IMR-90 (cell line): ENCODE results near the gene LIPJ. TPM values are rescaled to one million over a fixed set of nuclear protein-coding genes. Genes with fewer than 3 reads are reported as not detected.

Experiments used
- ATAC-seq: fragments of 200-7000 bp; cut with Tn5 transposase; 2 replicates; pipeline ENCODE4 v1.9.1; 2020; ENCODE audit warnings: low read depth, mild to moderate bottlenecking, moderate library complexity
- BruUV-seq: library from RNA; stranded (reverse); fragments of 400-500 nt; replicated peaks from 2 replicates; lab custom pipeline; 2021; lab: Mats Ljungman, UMichigan
- CTCF ChIA-PET: fragments of 300-600 bp; formaldehyde crosslinking; extraction: SDS; loops from one replicate; lab custom pipeline; 2021; ENCODE audit warnings: antibody characterized with exemption; lab: Yijun Ruan, JAX
- POLR2A ChIA-PET: fragments of 300-600 bp; sonication (Branson Sonifier 250); formaldehyde crosslinking; loops from one replicate; lab custom pipeline; 2022; ENCODE audit warnings: antibody characterized with exemption; ENCODE audit not compliant: unreplicated experiment; lab: Charles Lee
- DNase-seq: peaks from one replicate; pipeline ENCODE4 v3.0.0; 2013
- H2AFZ ChIP-seq: replicated peaks from 2 replicates; pipeline ENCODE3; 2013; ENCODE audit warnings: low read length, mild to moderate bottlenecking; ENCODE audit not compliant: poor library complexity
- H2AK5ac ChIP-seq: 2 replicates; pipeline ENCODE4 v1.6.1; 2013; ENCODE audit warnings: low read depth, low read length, inconsistent platforms
- H2AK9ac ChIP-seq: replicated peaks from 2 replicates; pipeline ENCODE3; 2013; ENCODE audit warnings: mild to moderate bottlenecking, low read depth, low read length, moderate library complexity; ENCODE audit not compliant: poor library complexity
- H2BK120ac ChIP-seq: 2 replicates; pipeline ENCODE4 v1.6.1; 2013; ENCODE audit warnings: low read depth, low read length, inconsistent platforms
- H2BK15ac ChIP-seq: 3 replicates; pipeline ENCODE4 v1.6.1; 2013; ENCODE audit warnings: low read depth, low read length, inconsistent platforms
- H2BK20ac ChIP-seq: 2 replicates; pipeline ENCODE4 v1.6.1; 2013; ENCODE audit warnings: low read depth, mild to moderate bottlenecking, inconsistent platforms, low read length, moderate library complexity
- H2BK5ac ChIP-seq: 2 replicates; pipeline ENCODE4 v1.6.1; 2013; ENCODE audit warnings: mild to moderate bottlenecking, low read depth, low read length, inconsistent platforms; ENCODE audit not compliant: poor library complexity, severe bottlenecking
- H3K14ac ChIP-seq: replicated peaks from 2 replicates; pipeline ENCODE4 v1.6.1; 2013; ENCODE audit warnings: low read depth, low read length, inconsistent platforms
- H3K18ac ChIP-seq: 2 replicates; pipeline ENCODE4 v1.6.1; 2013; ENCODE audit warnings: low read depth, low read length, control low read depth
- H3K23ac ChIP-seq: 2 replicates; pipeline ENCODE4 v1.6.1; 2013; ENCODE audit warnings: low read depth, low read length, inconsistent platforms
- H3K27ac ChIP-seq: 2 replicates; pipeline ENCODE4 v1.5.1; 2013; ENCODE audit warnings: mild to moderate bottlenecking, control low read depth, low read length; ENCODE audit not compliant: insufficient read depth
- H3K27me3 ChIP-seq: 2 replicates; pipeline ENCODE4 v1.6.1; 2013; ENCODE audit warnings: low read length; ENCODE audit not compliant: control insufficient read depth, insufficient read depth
- H3K36me3 ChIP-seq: 2 replicates; pipeline ENCODE4 v1.6.1; 2013; ENCODE audit warnings: low read length, mixed read lengths; ENCODE audit not compliant: control insufficient read depth, insufficient read depth
- H3K4ac ChIP-seq: 2 replicates; pipeline ENCODE4 v1.6.1; 2013; ENCODE audit warnings: low read depth, low read length, inconsistent platforms
- H3K4me1 ChIP-seq: 2 replicates; pipeline ENCODE4 v1.6.1; 2013; ENCODE audit warnings: low read length, mixed read lengths; ENCODE audit not compliant: control insufficient read depth, insufficient read depth
- H3K4me2 ChIP-seq: 2 replicates; pipeline ENCODE4 v1.6.1; 2013; ENCODE audit warnings: low read depth, mild to moderate bottlenecking, control low read depth, low read length, moderate library complexity
- H3K4me3 ChIP-seq: 2 replicates; pipeline ENCODE4 v1.5.1; 2013; ENCODE audit warnings: low read depth, mild to moderate bottlenecking, control low read depth, low read length, moderate library complexity; ENCODE audit not compliant: insufficient read depth
- H3K56ac ChIP-seq: 2 replicates; pipeline ENCODE4 v1.6.1; 2013; ENCODE audit warnings: low read length, inconsistent platforms; ENCODE audit not compliant: insufficient read depth; ENCODE audit errors: extremely low read depth
- H3K79me1 ChIP-seq, 2 experiments: 2 replicates each; pipeline ENCODE4 v1.6.1; 2013; ENCODE audit warnings: low read length in 2 of 2, inconsistent platforms in 1 of 2, low read depth in 1 of 2
- H3K9ac ChIP-seq: 2 replicates; pipeline ENCODE4 v1.6.1; 2013; ENCODE audit warnings: low read depth, low read length, control low read depth
- H3K9me1 ChIP-seq: 2 replicates; pipeline ENCODE4 v1.6.1; 2013; ENCODE audit warnings: low read length, inconsistent platforms; ENCODE audit not compliant: insufficient read depth
- H3K9me3 ChIP-seq: 2 replicates; pipeline ENCODE4 v1.6.1; 2013; ENCODE audit warnings: low read length; ENCODE audit not compliant: control insufficient read depth, insufficient read depth
- H4K20me1 ChIP-seq: 2 replicates; pipeline ENCODE4 v1.6.1; 2013; ENCODE audit warnings: low read length, inconsistent platforms; ENCODE audit not compliant: insufficient read depth
- H4K5ac ChIP-seq: 2 replicates; pipeline ENCODE4 v1.6.1; 2013; ENCODE audit warnings: mild to moderate bottlenecking, low read depth, low read length, control low read depth
- H4K8ac ChIP-seq, 2 experiments: 2 replicates each; pipeline ENCODE4 v1.6.1; 2013; ENCODE audit warnings: low read depth in 2 of 2, low read length in 2 of 2, control low read depth in 1 of 2, inconsistent platforms in 1 of 2
- H4K91ac ChIP-seq: 2 replicates; pipeline ENCODE4 v1.6.1; 2013; ENCODE audit warnings: low read depth, low read length, inconsistent platforms; ENCODE audit not compliant: insufficient read depth
- BHLHE40 ChIP-seq: fragments of 150-350 bp; IDR thresholded peaks from 2 replicates; pipeline ENCODE4 v1.6.1; 2016; ENCODE audit warnings: mild to moderate bottlenecking, low read depth, low read length
- CEBPB ChIP-seq: IDR thresholded peaks from 2 replicates; pipeline ENCODE4 v1.6.1; 2012; ENCODE audit warnings: low read depth, low read length, improper control_type of control experiment
- CHD1 ChIP-seq: IDR thresholded peaks from 2 replicates; pipeline ENCODE4 v1.6.1; 2012; ENCODE audit warnings: low read depth, low read length, improper control_type of control experiment
- FOS ChIP-seq: fragments of 150-350 bp; IDR thresholded peaks from 2 replicates; pipeline ENCODE4 v1.6.1; 2016; ENCODE audit warnings: low read depth, low read length
- MAFK ChIP-seq: IDR thresholded peaks from 2 replicates; pipeline ENCODE4 v1.6.1; 2012; ENCODE audit warnings: low read depth, low read length, improper control_type of control experiment
- MAZ ChIP-seq: IDR thresholded peaks from 2 replicates; pipeline ENCODE4 v1.6.1; 2012; ENCODE audit warnings: low read depth, mild to moderate bottlenecking, low read length, improper control_type of control experiment, moderate library complexity, borderline replicate concordance
- MXI1 ChIP-seq: IDR thresholded peaks from 2 replicates; pipeline ENCODE4 v1.6.1; 2012; ENCODE audit warnings: low read depth, mild to moderate bottlenecking, low read length, moderate library complexity, borderline replicate concordance
- NFE2L2 ChIP-seq: fragments of 150-350 bp; IDR thresholded peaks from 2 replicates; pipeline ENCODE4 v1.6.1; 2016; ENCODE audit warnings: low read depth, mild to moderate bottlenecking, low read length
- POLR2A ChIP-seq: IDR thresholded peaks from 2 replicates; pipeline ENCODE4 v1.6.1; 2012; ENCODE audit warnings: mild to moderate bottlenecking, low read depth, low read length
- RAD21 ChIP-seq: IDR thresholded peaks from 2 replicates; pipeline ENCODE4 v1.6.1; 2012; ENCODE audit warnings: low read length, improper control_type of control experiment
- RCOR1 ChIP-seq: IDR thresholded peaks from 2 replicates; pipeline ENCODE4 v1.6.1; 2012; ENCODE audit warnings: mild to moderate bottlenecking, low read length, improper control_type of control experiment; ENCODE audit not compliant: insufficient replicate concordance
- RFX5 ChIP-seq: IDR thresholded peaks from 2 replicates; pipeline ENCODE4 v1.8.0; 2012; ENCODE audit warnings: low read depth, mild to moderate bottlenecking, low read length, moderate library complexity
- SMC3 ChIP-seq: fragments of 150-350 bp; IDR thresholded peaks from 2 replicates; pipeline ENCODE4 v1.6.1; 2016; ENCODE audit warnings: low read depth, mild to moderate bottlenecking, antibody characterized with exemption, low read length, moderate library complexity
- USF2 ChIP-seq: fragments of 150-350 bp; IDR thresholded peaks from 2 replicates; pipeline ENCODE4 v1.6.1; 2017; ENCODE audit warnings: mild to moderate bottlenecking, antibody characterized with exemption, low read length, low read depth
- WGBS, 2 experiments: methylation state at CpG; one replicate each; pipeline versions ENCODE4 v1.1.5 to v1.1.7; 2013; ENCODE audit warnings: missing lambda C conversion rate in 2 of 2; ENCODE audit not compliant: insufficient read length in 1 of 2; ENCODE audit errors: extremely low coverage in 2 of 2; 5-methylcytosine and 5-hydroxymethylcytosine counted together
- dilution Hi-C: fragments of 300-500 bp; cut with HindIII; formaldehyde crosslinking; loops from one replicate; pipeline ENCODE4 v1.14.3; 2018; ENCODE audit warnings: low sequenced_read_pairs; ENCODE audit not compliant: unreplicated experiment
- in situ Hi-C: fragments of 300-500 bp; cut with MboI; formaldehyde crosslinking; loops from 3 replicates; pipeline ENCODE4 v1.14.3; 2019; ENCODE audit warnings: low sequenced_read_pairs, inconsistent platforms, mixed read lengths
- intact Hi-C: fragments of 100-400 bp; cut with micrococcal nuclease; formaldehyde crosslinking; loops from 2 replicates; pipeline ENCODE4 v1.10.0; 2022
- polyA plus RNA-seq, 3 experiments: library from polyadenylated mRNA; depleted of rRNA; stranded (reverse); fragments of >200 nt; gene quantifications; 2 replicates each; pipeline ENCODE4 v1.2.3, GENCODE V29; 2012; ENCODE audit warnings: low replicate concordance in 1 of 3
- total RNA-seq: library from RNA; depleted of rRNA; stranded (reverse); fragments of >200 nt; gene quantifications from 2 replicates; pipeline ENCODE4 v1.2.3, GENCODE V29; 2012
- TF ChIP-seq, protein P1 (sequence below): conservative IDR thresholded peaks from 2 replicates; pipeline ENCODE4 v1.5.1; 2012; ENCODE audit warnings: mild to moderate bottlenecking, low read depth, low read length, improper control_type of control experiment
- TF ChIP-seq, protein P2 (sequence below): fragments of 150-350 bp; IDR thresholded peaks from 2 replicates; pipeline ENCODE4 v1.6.1; 2016; ENCODE audit warnings: low read depth, mild to moderate bottlenecking, low read length, moderate library complexity, borderline replicate concordance

The LIPJ gene
- total and polyA plus RNA-seq, 2 of the 4 experiments (the other 2 are of a cell fraction): not detected

DNA sequence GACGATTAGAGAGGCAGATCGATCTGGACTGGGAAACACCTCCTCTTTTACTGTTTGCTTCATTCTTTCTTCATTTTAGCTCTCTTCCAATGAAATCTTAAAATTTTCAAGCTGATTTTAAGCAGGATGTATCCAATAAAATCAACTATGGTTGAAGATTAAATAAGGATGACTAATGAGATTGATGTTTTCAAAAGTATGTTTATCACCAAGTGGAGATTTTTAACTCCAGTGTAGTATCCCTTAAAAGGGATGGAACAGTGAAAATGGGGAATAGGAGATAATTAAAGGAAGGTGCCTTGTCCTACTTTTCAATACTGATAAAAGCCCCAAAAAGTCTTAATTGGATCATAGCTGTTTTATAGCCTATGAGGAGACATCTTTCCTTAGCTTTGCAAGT lies 66.1 kb downstream of the LIPJ start:
- dilution Hi-C loops (no loop called here), intact Hi-C loops (no loop called here), in situ Hi-C loops (no loop called here)
- H3K9me3 ChIP-seq: no peaks in the 10 kb centered on the region
- H4K8ac ChIP-seq: peak overlapping the region in 1 of 2 experiments; percentile 87; a peak in 2 of 4 replicates
- H3K23ac ChIP-seq: no peak overlapping the region
- H3K4me3 ChIP-seq: no peak overlapping the region
- POLR2A ChIA-PET: no interaction called here
- BruUV-seq: no TSS peak
- no peak overlapping the region; the same call in 1 of the 2 replicates for H3K14ac ChIP-seq
- no peak overlapping the region; the same call in 1 of the 2 replicates for H3K18ac ChIP-seq
- no peaks in the 10 kb centered on the region for H4K20me1 ChIP-seq
- no peak overlapping the region for H4K91ac ChIP-seq
- no peaks in the 10 kb centered on the region for H3K36me3 ChIP-seq
- no peak overlapping the region for H3K27ac ChIP-seq
- DNase-seq: peak; percentile 16
- no peak overlapping the region for H3K9ac ChIP-seq
- H2BK120ac ChIP-seq: peak overlapping the region; percentile 88
- H2BK5ac ChIP-seq: peak overlapping the region; percentile 97
- H2BK15ac ChIP-seq: 0 out of 3 replicates have a peak overlapping the region, but pooled peaks have one; percentile 69
- H2BK20ac ChIP-seq: peak overlapping the region; percentile 94; the same call in 1 of the 2 replicates
- CTCF ChIA-PET: no interaction called here
- ATAC-seq: peak; percentile 40; the same call in 1 of the 2 replicates
- TF ChIP-seq, protein P1, sequence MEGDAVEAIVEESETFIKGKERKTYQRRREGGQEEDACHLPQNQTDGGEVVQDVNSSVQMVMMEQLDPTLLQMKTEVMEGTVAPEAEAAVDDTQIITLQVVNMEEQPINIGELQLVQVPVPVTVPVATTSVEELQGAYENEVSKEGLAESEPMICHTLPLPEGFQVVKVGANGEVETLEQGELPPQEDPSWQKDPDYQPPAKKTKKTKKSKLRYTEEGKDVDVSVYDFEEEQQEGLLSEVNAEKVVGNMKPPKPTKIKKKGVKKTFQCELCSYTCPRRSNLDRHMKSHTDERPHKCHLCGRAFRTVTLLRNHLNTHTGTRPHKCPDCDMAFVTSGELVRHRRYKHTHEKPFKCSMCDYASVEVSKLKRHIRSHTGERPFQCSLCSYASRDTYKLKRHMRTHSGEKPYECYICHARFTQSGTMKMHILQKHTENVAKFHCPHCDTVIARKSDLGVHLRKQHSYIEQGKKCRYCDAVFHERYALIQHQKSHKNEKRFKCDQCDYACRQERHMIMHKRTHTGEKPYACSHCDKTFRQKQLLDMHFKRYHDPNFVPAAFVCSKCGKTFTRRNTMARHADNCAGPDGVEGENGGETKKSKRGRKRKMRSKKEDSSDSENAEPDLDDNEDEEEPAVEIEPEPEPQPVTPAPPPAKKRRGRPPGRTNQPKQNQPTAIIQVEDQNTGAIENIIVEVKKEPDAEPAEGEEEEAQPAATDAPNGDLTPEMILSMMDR: no peak
- TF ChIP-seq FOS (no peak), CEBPB (no peak), RCOR1 (no peak), MAFK (no peak), NFE2L2 (no peak), USF2 (no peak), BHLHE40 (no peak), RFX5 (no peak), CHD1 (no peak), RAD21 (no peak), MXI1 (no peak), POLR2A (no peak), MAZ (no peak), SMC3 (no peak)
- TF ChIP-seq, protein P2, sequence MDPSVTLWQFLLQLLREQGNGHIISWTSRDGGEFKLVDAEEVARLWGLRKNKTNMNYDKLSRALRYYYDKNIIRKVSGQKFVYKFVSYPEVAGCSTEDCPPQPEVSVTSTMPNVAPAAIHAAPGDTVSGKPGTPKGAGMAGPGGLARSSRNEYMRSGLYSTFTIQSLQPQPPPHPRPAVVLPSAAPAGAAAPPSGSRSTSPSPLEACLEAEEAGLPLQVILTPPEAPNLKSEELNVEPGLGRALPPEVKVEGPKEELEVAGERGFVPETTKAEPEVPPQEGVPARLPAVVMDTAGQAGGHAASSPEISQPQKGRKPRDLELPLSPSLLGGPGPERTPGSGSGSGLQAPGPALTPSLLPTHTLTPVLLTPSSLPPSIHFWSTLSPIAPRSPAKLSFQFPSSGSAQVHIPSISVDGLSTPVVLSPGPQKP: no peak
- H2AK5ac ChIP-seq: no peak overlapping the region
- no peak overlapping the region for H2AK9ac ChIP-seq
- H2AFZ ChIP-seq: no peak overlapping the region
- H3K9me1 ChIP-seq: peaks cover 2% of the 10 kb centered on the region; the same call in 1 of the 2 replicates
- H3K4ac ChIP-seq: peak overlapping the region; percentile 50
- peaks cover 5% of the 10 kb centered on the region for H3K4me1 ChIP-seq
- 100% methylated on average over 2 of the region's 2 CpGs; no CpG with 5 or more reads in 1 of the 2 experiments for WGBS, 2 experiments
- no peaks in the 10 kb centered on the region for H3K79me1 ChIP-seq
- no peak overlapping the region for H3K56ac ChIP-seq
- peak overlapping the region; percentile 63; the same call in 1 of the 2 replicates for H4K5ac ChIP-seq
- H3K27me3 ChIP-seq: no peaks in the 10 kb centered on the region
- no peak overlapping the region for H3K4me2 ChIP-seq
